ENCODE results near the gene KRT6B. TPM values are rescaled to one million over a fixed set of nuclear protein-coding genes. Genes with fewer than 3 reads are reported as not detected.

Gene KRT6B
- total and polyA plus RNA-seq, 7 donors, result 0.60 to 0.61 TPM; not detected in 5

DNA sequence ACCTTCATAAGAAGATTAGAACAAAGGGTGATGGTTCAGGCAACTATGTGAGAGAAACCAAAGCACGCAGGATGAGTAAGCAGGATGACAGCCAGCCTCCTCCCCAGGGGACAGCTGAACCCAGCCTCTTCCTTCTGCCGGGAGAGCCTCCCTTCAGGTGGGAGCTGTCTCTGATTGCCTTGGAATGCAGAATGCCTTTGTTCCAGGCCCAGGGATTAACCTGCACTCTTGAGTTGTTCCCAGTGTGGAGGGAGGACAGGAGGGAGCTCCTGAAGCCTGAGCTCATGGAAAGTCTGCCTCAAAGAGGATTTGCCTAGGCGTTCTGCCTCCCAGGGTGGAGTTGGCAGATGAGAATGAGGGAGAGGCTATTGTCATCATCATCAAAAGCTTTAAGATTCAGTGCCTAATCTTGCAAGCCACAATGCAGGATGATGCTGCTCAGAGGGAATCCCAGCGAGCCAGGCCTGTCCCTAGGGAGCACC lies 44.7 kb upstream of the KRT6B start:
- 73 to 88% methylated on average over 4 of the region's 4 CpGs for WGBS, 2 donors
- Histone ChIP-seq H3K27ac (no peak overlapping the region), H3K27me3 (no peaks in the 10 kb centered on the region), H3K4me1 (peaks cover 0 to 35% (median 17%) of the 10 kb centered on the region in 4 donors), H3K36me3 (no peaks in the 10 kb centered on the region), H3K9me3 (no peaks in the 10 kb centered on the region), H3K4me3 (no peak overlapping the region)
- no peak for TF ChIP-seq EP300 (IDR thresholded peaks at IDR 0.05)
- TF ChIP-seq, protein P1, sequence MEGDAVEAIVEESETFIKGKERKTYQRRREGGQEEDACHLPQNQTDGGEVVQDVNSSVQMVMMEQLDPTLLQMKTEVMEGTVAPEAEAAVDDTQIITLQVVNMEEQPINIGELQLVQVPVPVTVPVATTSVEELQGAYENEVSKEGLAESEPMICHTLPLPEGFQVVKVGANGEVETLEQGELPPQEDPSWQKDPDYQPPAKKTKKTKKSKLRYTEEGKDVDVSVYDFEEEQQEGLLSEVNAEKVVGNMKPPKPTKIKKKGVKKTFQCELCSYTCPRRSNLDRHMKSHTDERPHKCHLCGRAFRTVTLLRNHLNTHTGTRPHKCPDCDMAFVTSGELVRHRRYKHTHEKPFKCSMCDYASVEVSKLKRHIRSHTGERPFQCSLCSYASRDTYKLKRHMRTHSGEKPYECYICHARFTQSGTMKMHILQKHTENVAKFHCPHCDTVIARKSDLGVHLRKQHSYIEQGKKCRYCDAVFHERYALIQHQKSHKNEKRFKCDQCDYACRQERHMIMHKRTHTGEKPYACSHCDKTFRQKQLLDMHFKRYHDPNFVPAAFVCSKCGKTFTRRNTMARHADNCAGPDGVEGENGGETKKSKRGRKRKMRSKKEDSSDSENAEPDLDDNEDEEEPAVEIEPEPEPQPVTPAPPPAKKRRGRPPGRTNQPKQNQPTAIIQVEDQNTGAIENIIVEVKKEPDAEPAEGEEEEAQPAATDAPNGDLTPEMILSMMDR (IDR thresholded peaks at IDR 0.05), result no peak
- TF ChIP-seq POLR2A (IDR thresholded peaks at IDR 0.05), result no peak
- TF ChIP-seq POLR2AphosphoS5 (IDR thresholded peaks at IDR 0.05), result no peak
- intact Hi-C loops (cut with DNase I), result no loop called here
- DNase-seq, result no peak

DNA sequence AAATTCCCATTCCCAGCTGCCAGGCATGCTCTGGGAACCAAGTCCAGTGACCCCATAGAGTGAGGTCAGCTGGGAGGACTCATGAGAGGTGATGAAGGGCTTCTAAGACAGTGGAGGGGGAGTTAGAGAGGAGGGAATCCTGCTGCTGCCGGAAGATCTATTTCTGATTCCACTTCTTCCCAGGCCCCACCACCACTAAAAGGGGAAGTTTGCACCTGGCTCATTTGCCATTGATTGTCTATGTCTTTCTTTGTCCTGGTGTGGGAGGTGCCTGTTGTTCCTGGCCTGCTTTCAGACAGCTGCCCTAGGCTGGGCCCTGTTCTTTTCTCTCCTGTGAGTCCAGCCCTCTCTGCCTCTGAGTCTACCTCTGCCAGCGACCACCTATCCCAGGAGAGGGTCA lies 44.1 kb upstream of the KRT6B start:
- WGBS, 2 donors, result 51 to 59% methylated on average over 2 of the region's 2 CpGs
- no peaks in the 10 kb centered on the region for H3K27me3 ChIP-seq
- TF ChIP-seq POLR2AphosphoS5 (IDR thresholded peaks at IDR 0.05) (no peak), POLR2A (IDR thresholded peaks at IDR 0.05) (no peak), EP300 (IDR thresholded peaks at IDR 0.05) (no peak)
- TF ChIP-seq, protein P1 (IDR thresholded peaks at IDR 0.05), result no peak
- no peaks in the 10 kb centered on the region for H3K36me3 ChIP-seq
- no peak overlapping the region for H3K4me3 ChIP-seq
- no peak overlapping the region for H3K27ac ChIP-seq
- peaks cover 0 to 35% (median 17%) of the 10 kb centered on the region in 4 donors for H3K4me1 ChIP-seq
- DNase-seq, result no peak
- H3K9me3 ChIP-seq, result no peaks in the 10 kb centered on the region
- intact Hi-C loops (cut with DNase I), result no loop called here

DNA sequence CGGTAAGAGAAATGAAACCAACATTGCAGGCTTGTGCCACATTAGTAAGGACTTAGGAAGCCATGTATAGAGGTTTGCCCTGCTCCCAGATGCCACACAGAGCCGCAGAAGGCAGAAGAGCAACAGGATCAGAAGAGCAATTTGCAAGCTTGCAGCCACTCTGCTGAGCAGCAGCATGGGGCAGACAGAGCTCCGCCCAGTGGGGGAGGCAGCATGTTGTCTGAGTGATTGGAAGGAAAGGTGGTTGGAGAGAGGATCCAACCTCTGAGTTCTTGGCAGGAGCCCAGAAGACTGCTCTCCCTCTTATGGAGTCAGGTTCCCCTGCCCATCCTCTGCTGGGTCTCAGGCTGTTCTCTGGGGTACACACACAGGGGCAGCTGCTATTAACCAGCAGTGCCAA lies 43.4 kb upstream of the KRT6B start:
- WGBS, 2 donors, result 37 to 47% methylated on average over 3 of the region's 3 CpGs
- intact Hi-C loops (cut with DNase I), result no loop called here
- no peaks in the 10 kb centered on the region for H3K27me3 ChIP-seq
- peak overlapping the region in 2 of 4 donors; percentile 5 to 8 for H3K27ac ChIP-seq
- no peak for TF ChIP-seq EP300 (IDR thresholded peaks at IDR 0.05)
- no peak for TF ChIP-seq POLR2A (IDR thresholded peaks at IDR 0.05)
- TF ChIP-seq POLR2AphosphoS5 (IDR thresholded peaks at IDR 0.05), result no peak
- TF ChIP-seq, protein P1 (IDR thresholded peaks at IDR 0.05), result no peak
- no peak for DNase-seq
- H3K9me3 ChIP-seq, result no peaks in the 10 kb centered on the region
- no peaks in the 10 kb centered on the region for H3K36me3 ChIP-seq
- H3K4me3 ChIP-seq, result no peak overlapping the region
- H3K4me1 ChIP-seq, result peaks cover 0 to 35% (median 17%) of the 10 kb centered on the region in 4 donors

DNA sequence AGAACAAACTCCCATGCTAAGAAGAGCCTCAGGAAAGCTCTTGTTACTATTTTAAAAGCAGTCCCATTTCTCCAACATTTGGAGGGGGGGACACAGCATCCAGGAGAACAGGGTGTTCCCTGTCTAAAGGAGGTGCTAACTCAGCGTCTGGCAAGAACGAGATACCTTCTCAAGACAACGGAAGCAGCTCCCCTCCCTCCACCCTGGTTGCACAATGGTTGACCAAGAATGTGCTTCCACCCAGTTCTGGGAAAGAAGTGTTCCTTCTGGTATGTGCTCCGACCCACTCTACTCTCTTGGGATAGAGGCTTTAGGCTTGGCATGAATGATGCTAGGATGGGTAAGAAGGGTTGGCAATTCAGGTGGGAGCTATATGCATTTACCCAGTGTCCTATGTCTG lies 42.6 kb upstream of the KRT6B start:
- Histone ChIP-seq H3K9me3 (no peaks in the 10 kb centered on the region), H3K4me1 (peaks cover 0 to 35% (median 17%) of the 10 kb centered on the region in 4 donors), H3K27ac (no peak overlapping the region), H3K36me3 (no peaks in the 10 kb centered on the region), H3K27me3 (no peaks in the 10 kb centered on the region), H3K4me3 (no peak overlapping the region)
- 63 to 78% methylated on average over 4 of the region's 4 CpGs for WGBS, 2 donors
- intact Hi-C loops (cut with DNase I), result no loop called here
- TF ChIP-seq POLR2AphosphoS5 (IDR thresholded peaks at IDR 0.05) (peak; percentile 4 to 59 (median 46)), POLR2A (IDR thresholded peaks at IDR 0.05) (no peak)
- peak; percentile 87 for DNase-seq

DNA sequence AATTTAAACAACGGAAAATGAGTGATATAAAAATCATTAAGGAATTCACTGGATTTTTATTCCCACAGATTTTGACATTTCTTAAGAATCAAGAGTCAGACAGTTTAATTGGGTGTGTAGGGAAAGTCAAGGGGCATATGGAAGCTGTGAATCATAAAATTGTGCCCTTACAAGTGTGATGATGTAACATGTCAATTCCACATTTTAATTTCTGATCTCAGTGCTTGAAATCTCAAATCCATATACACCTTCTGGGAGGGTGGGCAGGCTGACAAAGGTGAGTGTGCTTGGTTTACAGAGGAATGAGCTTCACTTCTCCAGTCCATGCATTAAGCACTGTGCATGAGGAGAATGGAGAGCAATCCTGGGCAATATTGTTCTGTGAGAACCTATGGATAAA lies 42.2 kb upstream of the KRT6B start:
- Histone ChIP-seq H3K27me3 (no peaks in the 10 kb centered on the region), H3K36me3 (no peaks in the 10 kb centered on the region), H3K4me3 (no peak overlapping the region), H3K9me3 (no peaks in the 10 kb centered on the region), H3K27ac (no peak overlapping the region), H3K4me1 (peaks cover 0 to 35% (median 17%) of the 10 kb centered on the region in 4 donors)
- intact Hi-C loops (cut with DNase I), result no loop called here
- TF ChIP-seq, protein P1 (IDR thresholded peaks at IDR 0.05), result no peak
- TF ChIP-seq POLR2A (IDR thresholded peaks at IDR 0.05), result no peak
- TF ChIP-seq EP300 (IDR thresholded peaks at IDR 0.05), result no peak
- no peak for TF ChIP-seq POLR2AphosphoS5 (IDR thresholded peaks at IDR 0.05)
- DNase-seq, result no peak
- 73 to 87% methylated on average over 1 of the region's 1 CpG for WGBS, 2 donors

All from sigmoid colon (tissue), 7 donors.